Measurements from ENCODE around the gene TMEM203.

The TMEM203 gene

GRCh38 chr9:137220317-137221094 is 15.1 kb upstream of the TMEM203 start:
- TF ChIP-seq ZFX (IDR thresholded peaks at IDR 0.05; ENCODE audit: borderline replicate concordance), result no peak
- TF ChIP-seq CTCF (IDR thresholded peaks at IDR 0.05), result no peak
- H3K27ac ChIP-seq, result peak overlapping the region; percentile 97

GRCh38 chr9:137219757-137220316 is 14.4 kb upstream of the TMEM203 start:
- TF ChIP-seq ZFX (IDR thresholded peaks at IDR 0.05; ENCODE audit: borderline replicate concordance), result no peak
- no peak for TF ChIP-seq CTCF (IDR thresholded peaks at IDR 0.05)
- peak overlapping the region; percentile 97 for H3K27ac ChIP-seq

- peak overlapping the region; percentile 97 for H3K27ac ChIP-seq
- TF ChIP-seq ZFX (IDR thresholded peaks at IDR 0.05; ENCODE audit: borderline replicate concordance) (no peak), CTCF (IDR thresholded peaks at IDR 0.05) (no peak)
Observed at GRCh38 chr9:137218754-137219271, 13.4 kb upstream of the TMEM203 start.

GRCh38 chr9:137218212-137218753 is 12.8 kb upstream of the TMEM203 start:
- peak overlapping the region; percentile 97 for H3K27ac ChIP-seq
- TF ChIP-seq CTCF (IDR thresholded peaks at IDR 0.05) (no peak; the same call in 1 of the 2 replicates), ZFX (IDR thresholded peaks at IDR 0.05; ENCODE audit: borderline replicate concordance) (no peak)

GRCh38 chr9:137217276-137218211 is 12.1 kb upstream of the TMEM203 start:
- TF ChIP-seq CTCF (IDR thresholded peaks at IDR 0.05) (peak; percentile 10; the same call in 1 of the 2 replicates), ZFX (IDR thresholded peaks at IDR 0.05; ENCODE audit: borderline replicate concordance) (no peak)
- H3K27ac ChIP-seq, result peak overlapping the region; percentile 97

- no peak for TF ChIP-seq ZFX (IDR thresholded peaks at IDR 0.05; ENCODE audit: borderline replicate concordance)
- TF ChIP-seq CTCF (IDR thresholded peaks at IDR 0.05), result no peak
- peak overlapping the region; percentile 97 for H3K27ac ChIP-seq
Observed at GRCh38 chr9:137216188-137216965, 10.9 kb upstream of the TMEM203 start.

Measured in 22Rv1 (cell line).